ENCODE results near the gene MACROD2.

- TF ChIP-seq ESRRG (CRISPR knock-in tag; IDR thresholded peaks at IDR 0.05): no peak
- TF ChIP-seq ZNF565 (CRISPR knock-in tag; conservative IDR thresholded peaks at IDR 0.05; ENCODE audit: low read depth): no peak
- TF ChIP-seq SNAI2 (CRISPR knock-in tag; IDR thresholded peaks at IDR 0.05): no peak
- TF ChIP-seq ZC3H10 (CRISPR knock-in tag; IDR thresholded peaks at IDR 0.05): no peak
- TF ChIP-seq PATZ1 (CRISPR knock-in tag; IDR thresholded peaks at IDR 0.05; ENCODE audit: borderline replicate concordance): no peak
- no peak for TF ChIP-seq GLIS3 (CRISPR knock-in tag; IDR thresholded peaks at IDR 0.05)
Observed at GRCh38 chr20:15916623-15917022, 1921.3 kb downstream of the MACROD2 start.
